ENCODE measurements around the gene DCLRE1C. TPM values are rescaled to one million over a fixed set of nuclear protein-coding genes. Genes with fewer than 3 reads are reported as not detected.

DCLRE1C gene
- total and polyA plus RNA-seq, 4 donors, result 0.93 to 9.9 (median 3.1) TPM

DNA sequence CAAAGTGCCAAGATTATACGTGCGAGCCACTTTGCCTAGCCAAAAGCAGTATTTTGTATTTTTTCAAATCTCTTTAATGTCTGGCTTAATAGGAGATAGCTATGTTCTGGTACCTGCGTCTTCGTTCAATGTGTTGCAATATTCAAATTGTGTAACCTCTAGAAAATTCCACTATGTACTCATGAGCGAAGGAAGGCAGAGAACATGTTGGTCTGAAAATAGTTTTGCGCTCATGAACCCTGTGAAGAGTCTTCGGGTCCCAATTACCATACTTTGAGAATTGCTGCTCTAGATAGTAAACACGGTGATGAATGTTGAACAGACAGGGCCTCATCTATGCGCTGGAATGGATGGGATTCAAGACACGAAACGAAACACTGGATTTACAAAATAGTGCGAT, 78.0 kb downstream of the DCLRE1C start:
- no peaks in the 10 kb centered on the region for H3K27me3 ChIP-seq (ENCODE audit: control insufficient read depth in 4 of 4, insufficient read depth in 4 of 4, low read length in 3 of 4)
- no peak overlapping the region for H3K4me3 ChIP-seq (ENCODE audit: low read depth in 1 of 3, low read length in 3 of 3)
- H3K9ac ChIP-seq (ENCODE audit: low read depth in 1 of 2, low read length in 2 of 2), result no peak overlapping the region
- H3K4me1 ChIP-seq (ENCODE audit: control insufficient read depth in 4 of 4, insufficient read depth in 4 of 4, low read length in 3 of 4), result peaks cover 2 to 18% (median 8%) of the 10 kb centered on the region in 4 donors
- no peak for DNase-seq (ENCODE audit: low spot score)
- no peaks in the 10 kb centered on the region for H3K9me3 ChIP-seq (ENCODE audit: control insufficient read depth in 4 of 4, low read length in 3 of 4)
- peak overlapping the region in 1 of 2 donors; percentile 30 for H3K27ac ChIP-seq (ENCODE audit: low read depth in 1 of 2, low read length in 2 of 2)
- TF ChIP-seq HNF4G (IDR thresholded peaks at IDR 0.05) (no peak), NR2F2 (IDR thresholded peaks at IDR 0.05) (no peak), MAX (IDR thresholded peaks at IDR 0.05) (no peak), YY1 (IDR thresholded peaks at IDR 0.05) (no peak), EGR1 (IDR thresholded peaks at IDR 0.05; ENCODE audit: low read depth in 2 of 2) (no peak), GABPA (IDR thresholded peaks at IDR 0.05 in 1 of 2, conservative IDR thresholded peaks at IDR 0.05 in 1 of 2) (no peak), FOXA1 (IDR thresholded peaks at IDR 0.05) (no peak), FOXA2 (IDR thresholded peaks at IDR 0.05) (no peak), RAD21 (IDR thresholded peaks at IDR 0.05) (no peak), SP1 (IDR thresholded peaks at IDR 0.05) (no peak), CTCF (IDR thresholded peaks at IDR 0.05; ENCODE audit: low read depth, low read length, missing input control) (no peak), HNF4A (conservative IDR thresholded peaks at IDR 0.05) (no peak), ATF3 (IDR thresholded peaks at IDR 0.05) (no peak), TAF1 (conservative IDR thresholded peaks at IDR 0.05) (no peak), JUND (IDR thresholded peaks at IDR 0.05) (no peak), RXRA (IDR thresholded peaks at IDR 0.05) (no peak)
- TF ChIP-seq, protein P1, sequence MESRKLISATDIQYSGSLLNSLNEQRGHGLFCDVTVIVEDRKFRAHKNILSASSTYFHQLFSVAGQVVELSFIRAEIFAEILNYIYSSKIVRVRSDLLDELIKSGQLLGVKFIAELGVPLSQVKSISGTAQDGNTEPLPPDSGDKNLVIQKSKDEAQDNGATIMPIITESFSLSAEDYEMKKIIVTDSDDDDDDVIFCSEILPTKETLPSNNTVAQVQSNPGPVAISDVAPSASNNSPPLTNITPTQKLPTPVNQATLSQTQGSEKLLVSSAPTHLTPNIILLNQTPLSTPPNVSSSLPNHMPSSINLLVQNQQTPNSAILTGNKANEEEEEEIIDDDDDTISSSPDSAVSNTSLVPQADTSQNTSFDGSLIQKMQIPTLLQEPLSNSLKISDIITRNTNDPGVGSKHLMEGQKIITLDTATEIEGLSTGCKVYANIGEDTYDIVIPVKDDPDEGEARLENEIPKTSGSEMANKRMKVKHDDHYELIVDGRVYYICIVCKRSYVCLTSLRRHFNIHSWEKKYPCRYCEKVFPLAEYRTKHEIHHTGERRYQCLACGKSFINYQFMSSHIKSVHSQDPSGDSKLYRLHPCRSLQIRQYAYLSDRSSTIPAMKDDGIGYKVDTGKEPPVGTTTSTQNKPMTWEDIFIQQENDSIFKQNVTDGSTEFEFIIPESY (IDR thresholded peaks at IDR 0.05), result no peak
- TF ChIP-seq, protein P2, sequence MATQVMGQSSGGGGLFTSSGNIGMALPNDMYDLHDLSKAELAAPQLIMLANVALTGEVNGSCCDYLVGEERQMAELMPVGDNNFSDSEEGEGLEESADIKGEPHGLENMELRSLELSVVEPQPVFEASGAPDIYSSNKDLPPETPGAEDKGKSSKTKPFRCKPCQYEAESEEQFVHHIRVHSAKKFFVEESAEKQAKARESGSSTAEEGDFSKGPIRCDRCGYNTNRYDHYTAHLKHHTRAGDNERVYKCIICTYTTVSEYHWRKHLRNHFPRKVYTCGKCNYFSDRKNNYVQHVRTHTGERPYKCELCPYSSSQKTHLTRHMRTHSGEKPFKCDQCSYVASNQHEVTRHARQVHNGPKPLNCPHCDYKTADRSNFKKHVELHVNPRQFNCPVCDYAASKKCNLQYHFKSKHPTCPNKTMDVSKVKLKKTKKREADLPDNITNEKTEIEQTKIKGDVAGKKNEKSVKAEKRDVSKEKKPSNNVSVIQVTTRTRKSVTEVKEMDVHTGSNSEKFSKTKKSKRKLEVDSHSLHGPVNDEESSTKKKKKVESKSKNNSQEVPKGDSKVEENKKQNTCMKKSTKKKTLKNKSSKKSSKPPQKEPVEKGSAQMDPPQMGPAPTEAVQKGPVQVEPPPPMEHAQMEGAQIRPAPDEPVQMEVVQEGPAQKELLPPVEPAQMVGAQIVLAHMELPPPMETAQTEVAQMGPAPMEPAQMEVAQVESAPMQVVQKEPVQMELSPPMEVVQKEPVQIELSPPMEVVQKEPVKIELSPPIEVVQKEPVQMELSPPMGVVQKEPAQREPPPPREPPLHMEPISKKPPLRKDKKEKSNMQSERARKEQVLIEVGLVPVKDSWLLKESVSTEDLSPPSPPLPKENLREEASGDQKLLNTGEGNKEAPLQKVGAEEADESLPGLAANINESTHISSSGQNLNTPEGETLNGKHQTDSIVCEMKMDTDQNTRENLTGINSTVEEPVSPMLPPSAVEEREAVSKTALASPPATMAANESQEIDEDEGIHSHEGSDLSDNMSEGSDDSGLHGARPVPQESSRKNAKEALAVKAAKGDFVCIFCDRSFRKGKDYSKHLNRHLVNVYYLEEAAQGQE (IDR thresholded peaks at IDR 0.05), result no peak
- 81% methylated on average over 12 of the region's 12 CpGs for WGBS
- peaks cover 0 to 2% (median under 1%) of the 10 kb centered on the region in 4 donors for H3K36me3 ChIP-seq (ENCODE audit: control insufficient read depth in 4 of 4, insufficient read depth in 3 of 4, low read depth in 1 of 4, low read length in 3 of 4)
